Esophagus (tissue), 2 donors: ENCODE data around the gene PCDH9. TPM values are rescaled to one million over a fixed set of nuclear protein-coding genes. Genes with fewer than 3 reads are reported as not detected.

ENCODE experiments used
- H3K27ac ChIP-seq, 2 donors: one replicate each; pipeline ENCODE4 v1.5.1; 2013; ENCODE audit warnings: low read depth in 2 of 2, mild to moderate bottlenecking in 2 of 2, inconsistent platforms in 1 of 2, low read length in 1 of 2, moderate library complexity in 1 of 2
- H3K27me3 ChIP-seq, 2 donors: one replicate each; pipeline ENCODE4 v1.6.1; 2013; ENCODE audit warnings: low read length in 2 of 2, control low read depth in 1 of 2, mild to moderate bottlenecking in 1 of 2; ENCODE audit not compliant: insufficient read depth in 2 of 2, control insufficient read depth in 1 of 2
- H3K36me3 ChIP-seq, 2 donors: one replicate each; pipeline ENCODE4 v1.6.1; 2013; ENCODE audit warnings: low read length in 1 of 2; ENCODE audit not compliant: control insufficient read depth in 2 of 2, insufficient read depth in 2 of 2
- H3K4me1 ChIP-seq, 2 donors: one replicate each; pipeline ENCODE4 v1.6.1; 2013; ENCODE audit warnings: low read length in 1 of 2; ENCODE audit not compliant: control insufficient read depth in 2 of 2, insufficient read depth in 2 of 2
- H3K4me3 ChIP-seq, 2 donors: one replicate each; pipeline ENCODE4 v1.5.1; 2013; ENCODE audit warnings: low read length in 2 of 2, mild to moderate bottlenecking in 2 of 2, low read depth in 1 of 2, moderate library complexity in 1 of 2
- H3K9me3 ChIP-seq, 2 donors: one replicate each; pipeline ENCODE4 v1.6.1; 2013; ENCODE audit warnings: mild to moderate bottlenecking in 2 of 2, low read depth in 1 of 2, low read length in 1 of 2, moderate library complexity in 1 of 2; ENCODE audit not compliant: control insufficient read depth in 2 of 2, insufficient read depth in 1 of 2
- WGBS, 2 donors: extraction: QIAGEN DNeasy Blood & Tissue Kit; methylation state at CpG; one replicate each; pipeline ENCODE4 v1.1.7; 2013; 5-methylcytosine and 5-hydroxymethylcytosine counted together
- polyA plus RNA-seq, 2 donors: library from polyadenylated mRNA; stranded (reverse); fragments of 200-250 nt; gene quantifications; one replicate each; pipeline ENCODE4 v1.2.3, GENCODE V29; 2013
- donor health status: healthy with polysubstance abuse.
- donor health status: Bipolar disorder and iron deficiency.

Gene PCDH9
- polyA plus RNA-seq, 2 donors = 0.12 to 0.14 TPM

DNA sequence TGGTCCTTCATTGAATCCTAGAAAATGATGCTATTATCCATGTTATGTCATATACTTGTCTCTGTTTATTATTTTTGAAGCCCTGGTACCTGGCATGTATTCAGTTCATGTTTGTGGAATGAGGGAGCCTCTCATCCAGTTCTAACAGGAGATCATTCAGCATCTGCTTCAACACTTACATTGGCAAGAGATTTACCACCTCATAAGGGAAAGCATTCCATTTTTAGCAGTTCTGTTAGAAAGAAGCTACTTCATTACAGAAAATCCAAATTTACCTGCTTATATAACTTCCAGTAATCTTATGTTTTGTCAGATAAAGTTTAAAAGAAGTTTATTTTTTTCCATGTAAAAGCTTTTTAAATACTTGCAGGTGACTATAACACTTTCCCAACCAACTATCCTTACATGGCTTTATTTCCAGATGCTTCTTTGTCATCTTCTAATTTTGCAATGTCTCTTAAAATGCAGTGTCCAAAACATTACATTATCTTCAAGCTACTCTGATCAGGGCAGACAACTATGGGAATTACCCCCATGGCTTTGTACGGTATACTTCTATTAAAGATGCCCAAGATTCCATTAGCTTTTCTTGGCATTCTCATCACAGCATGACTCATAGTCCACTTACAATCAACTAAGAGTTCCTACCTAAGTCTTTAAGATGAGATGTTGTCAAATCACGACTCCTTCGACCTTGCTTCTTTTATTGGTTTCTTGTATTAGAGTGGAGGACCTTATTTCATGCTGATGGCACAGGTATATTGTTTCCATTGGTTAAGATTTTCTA is 262.1 kb downstream of the PCDH9 start:
- Histone ChIP-seq H3K27me3 (no peaks in the 10 kb centered on the region), H3K9me3 (no peaks in the 10 kb centered on the region), H3K27ac (no peak overlapping the region), H3K36me3 (no peaks in the 10 kb centered on the region), H3K4me1 (no peaks in the 10 kb centered on the region), H3K4me3 (no peak overlapping the region)
- WGBS, 2 donors = 76 to 87% methylated on average over 3 of the region's 3 CpGs

DNA sequence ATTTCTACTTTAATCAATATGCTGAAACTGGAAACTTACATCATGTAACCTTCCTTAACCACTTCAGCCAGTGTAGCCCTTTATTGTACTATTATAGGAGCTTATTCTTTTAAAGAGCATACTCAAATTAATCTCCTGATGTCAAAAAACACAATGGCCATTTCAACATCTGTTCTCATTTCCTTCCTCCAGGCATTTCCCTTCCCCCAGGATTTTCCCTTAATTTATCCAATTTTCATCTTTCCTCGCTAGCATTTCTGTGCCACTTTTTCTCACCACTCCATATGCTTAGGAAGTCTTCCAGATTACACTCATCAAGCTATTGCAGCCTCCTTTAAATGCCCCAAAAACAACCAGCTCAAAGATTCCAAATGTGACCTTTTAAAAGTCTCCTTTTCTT is 265.0 kb downstream of the PCDH9 start:
- H3K36me3 ChIP-seq = no peaks in the 10 kb centered on the region
- WGBS, 2 donors = 77 to 83% methylated on average over 1 of the region's 1 CpG
- no peak overlapping the region for H3K4me3 ChIP-seq
- H3K27me3 ChIP-seq = no peaks in the 10 kb centered on the region
- no peaks in the 10 kb centered on the region for H3K4me1 ChIP-seq
- no peak overlapping the region for H3K27ac ChIP-seq
- no peaks in the 10 kb centered on the region for H3K9me3 ChIP-seq

DNA sequence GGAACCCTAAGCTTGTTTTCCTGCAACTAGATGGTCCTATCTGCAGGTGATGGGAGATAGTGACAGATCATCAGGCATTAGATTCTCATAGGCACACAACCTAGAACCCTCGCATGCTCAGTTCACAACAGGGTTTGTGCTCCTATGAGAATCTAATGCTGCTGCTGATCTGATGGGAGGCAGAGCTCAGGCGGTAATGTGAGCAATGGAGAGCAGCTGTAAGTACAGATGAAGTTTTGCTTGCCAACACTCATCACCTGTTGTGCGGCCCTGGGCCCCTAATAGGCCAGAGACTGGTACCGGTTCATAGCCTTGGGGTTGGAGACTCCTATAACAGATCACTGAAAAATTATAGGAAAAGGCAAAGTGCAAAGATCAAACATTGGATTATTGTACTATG is 267.2 kb downstream of the PCDH9 start:
- H3K4me3 ChIP-seq = no peak overlapping the region
- no peaks in the 10 kb centered on the region for H3K4me1 ChIP-seq
- no peak overlapping the region for H3K27ac ChIP-seq

DNA sequence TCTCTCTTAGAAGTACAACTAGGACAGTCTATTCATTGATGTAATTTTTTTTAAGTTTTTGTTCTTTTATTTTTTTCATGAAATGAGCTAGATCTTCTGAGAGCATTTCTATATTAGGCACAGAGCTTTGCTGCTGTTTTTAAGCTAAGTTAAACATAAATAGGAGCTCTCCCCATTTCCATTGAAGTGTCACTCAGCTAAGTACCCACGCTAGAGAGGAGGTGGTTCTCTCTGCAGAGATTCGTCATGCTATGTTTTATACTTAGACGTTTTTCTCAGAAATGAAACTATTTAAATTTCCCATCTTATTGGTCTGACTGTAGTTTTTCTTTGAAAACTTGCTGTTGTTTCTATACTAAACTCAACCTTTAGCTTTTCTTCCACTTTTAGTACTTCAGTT is 271.5 kb downstream of the PCDH9 start:
- no peaks in the 10 kb centered on the region for H3K9me3 ChIP-seq
- H3K27ac ChIP-seq = no peak overlapping the region
- no peaks in the 10 kb centered on the region for H3K36me3 ChIP-seq
- no peaks in the 10 kb centered on the region for H3K27me3 ChIP-seq
- H3K4me1 ChIP-seq = no peaks in the 10 kb centered on the region
- WGBS, 2 donors = 51 to 52% methylated on average over 3 of the region's 3 CpGs
- H3K4me3 ChIP-seq = no peak overlapping the region

More for the DNA sequence above, 267.2 kb downstream of the PCDH9 start:
- Histone ChIP-seq H3K36me3 (no peaks in the 10 kb centered on the region), H3K27me3 (no peaks in the 10 kb centered on the region), H3K9me3 (no peaks in the 10 kb centered on the region)
- 86 to 96% methylated on average over 4 of the region's 4 CpGs for WGBS, 2 donors

DNA sequence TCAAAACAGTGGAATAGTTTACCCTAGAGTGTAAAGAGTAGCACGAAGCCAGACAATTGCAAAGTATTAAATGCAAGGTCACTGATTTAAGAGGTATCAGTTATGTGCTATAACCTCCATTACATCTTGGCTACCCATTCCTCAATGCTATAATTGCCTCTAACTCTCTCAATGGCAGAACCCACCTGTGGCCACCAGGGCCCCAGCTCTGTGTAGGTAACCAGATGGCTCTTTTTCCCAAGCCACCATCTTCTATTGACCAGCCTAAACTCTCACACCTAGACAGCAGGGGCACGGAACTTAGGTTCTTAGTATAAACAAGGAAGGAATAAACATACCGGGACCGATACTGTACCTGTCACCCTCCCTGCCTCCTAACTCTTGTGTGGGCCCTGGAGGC is 277.6 kb downstream of the PCDH9 start:
- WGBS, 2 donors = 87 to 89% methylated on average over 4 of the region's 4 CpGs
- H3K9me3 ChIP-seq = no peaks in the 10 kb centered on the region
- no peaks in the 10 kb centered on the region for H3K36me3 ChIP-seq
- no peaks in the 10 kb centered on the region for H3K4me1 ChIP-seq
- H3K4me3 ChIP-seq = no peak overlapping the region
- H3K27me3 ChIP-seq = no peaks in the 10 kb centered on the region
- H3K27ac ChIP-seq = no peak overlapping the region

DNA sequence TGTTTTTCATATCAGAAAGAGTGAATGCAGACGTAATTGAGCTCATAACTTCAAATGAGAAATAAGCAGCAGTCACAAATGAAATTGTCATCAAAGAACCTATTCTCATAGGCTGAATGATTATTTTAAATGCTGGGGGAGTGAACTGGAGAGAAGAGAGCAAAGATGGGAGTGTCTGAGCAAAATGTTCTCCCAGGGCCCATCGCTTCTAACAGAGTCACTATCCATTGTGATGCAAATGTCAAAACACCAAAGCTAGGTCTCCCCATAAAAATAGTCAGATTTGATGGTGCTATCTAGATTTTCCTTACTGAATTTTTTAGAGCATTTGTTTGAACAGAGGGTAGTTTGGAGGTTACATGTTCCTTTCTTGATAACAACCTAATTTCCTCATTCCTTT is 278.7 kb downstream of the PCDH9 start:
- WGBS, 2 donors = 75 to 89% methylated on average over 2 of the region's 2 CpGs
- Histone ChIP-seq H3K27me3 (no peaks in the 10 kb centered on the region), H3K9me3 (no peaks in the 10 kb centered on the region), H3K4me3 (no peak overlapping the region), H3K4me1 (no peaks in the 10 kb centered on the region), H3K27ac (no peak overlapping the region), H3K36me3 (no peaks in the 10 kb centered on the region)

DNA sequence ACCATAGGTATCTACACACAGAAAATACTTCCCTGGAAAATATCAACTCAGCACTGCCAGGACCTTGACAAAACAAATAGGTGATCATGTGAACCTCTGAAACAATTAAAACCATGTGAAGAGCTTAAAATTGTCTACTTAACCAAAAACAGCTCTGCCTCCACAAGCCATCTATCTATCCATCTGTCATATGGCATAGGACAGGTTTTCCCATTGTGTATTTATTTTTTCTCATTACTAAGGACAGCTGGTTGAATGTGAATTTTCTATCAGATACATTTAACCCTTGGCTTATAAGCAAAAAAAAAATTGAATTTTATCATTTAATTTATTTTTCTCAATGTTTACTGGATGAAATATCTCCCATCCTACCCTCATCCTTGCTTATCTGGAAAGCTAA is 279.5 kb downstream of the PCDH9 start:
- no peaks in the 10 kb centered on the region for H3K9me3 ChIP-seq
- no peaks in the 10 kb centered on the region for H3K36me3 ChIP-seq
- H3K27me3 ChIP-seq = no peaks in the 10 kb centered on the region
- H3K4me1 ChIP-seq = no peaks in the 10 kb centered on the region
- H3K27ac ChIP-seq = no peak overlapping the region
- no peak overlapping the region for H3K4me3 ChIP-seq

DNA sequence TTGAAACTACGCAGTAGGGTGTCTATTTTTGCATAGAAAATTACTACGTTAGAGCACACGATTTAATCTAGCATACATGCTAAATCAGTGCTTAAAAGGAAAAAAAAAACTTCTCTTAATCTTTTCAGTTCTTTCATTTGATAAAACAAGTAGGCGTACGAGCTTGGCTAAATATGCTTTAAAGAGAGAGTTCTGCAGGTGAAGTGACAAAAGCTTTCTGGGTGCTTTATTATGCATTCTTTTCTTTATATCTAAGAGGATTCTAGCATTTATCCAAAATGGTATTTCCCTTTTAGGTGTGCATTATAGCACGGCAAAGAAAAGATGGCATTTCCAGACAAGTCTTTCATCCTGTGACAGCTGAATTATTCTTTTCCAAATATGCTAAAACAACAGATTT is 281.2 kb downstream of the PCDH9 start:
- H3K36me3 ChIP-seq = no peaks in the 10 kb centered on the region
- no peak overlapping the region for H3K4me3 ChIP-seq
- H3K27ac ChIP-seq = no peak overlapping the region
- no peaks in the 10 kb centered on the region for H3K4me1 ChIP-seq
- H3K9me3 ChIP-seq = no peaks in the 10 kb centered on the region
- H3K27me3 ChIP-seq = no peaks in the 10 kb centered on the region
- WGBS, 2 donors = 71 to 77% methylated on average over 6 of the region's 6 CpGs

DNA sequence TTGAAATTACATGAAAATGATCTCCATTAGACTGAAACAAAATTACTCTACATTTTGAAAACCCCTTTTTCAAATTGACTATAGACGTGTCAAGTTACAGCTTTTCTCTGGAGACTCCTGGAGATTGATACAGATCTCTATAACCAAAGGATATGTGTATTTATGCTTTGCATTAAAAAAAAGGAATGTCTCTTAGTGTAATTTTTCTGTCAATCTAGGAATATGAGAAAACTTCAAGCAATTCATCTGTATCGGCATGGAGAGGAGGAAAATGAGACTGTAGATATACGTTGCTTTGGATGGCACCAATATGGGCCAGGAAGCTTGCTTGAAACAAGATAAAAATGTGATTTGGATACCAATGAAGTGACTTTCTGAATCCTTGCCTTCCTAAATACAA is 286.6 kb downstream of the PCDH9 start:
- H3K27ac ChIP-seq = no peak overlapping the region
- 73 to 84% methylated on average over 3 of the region's 3 CpGs for WGBS, 2 donors

DNA sequence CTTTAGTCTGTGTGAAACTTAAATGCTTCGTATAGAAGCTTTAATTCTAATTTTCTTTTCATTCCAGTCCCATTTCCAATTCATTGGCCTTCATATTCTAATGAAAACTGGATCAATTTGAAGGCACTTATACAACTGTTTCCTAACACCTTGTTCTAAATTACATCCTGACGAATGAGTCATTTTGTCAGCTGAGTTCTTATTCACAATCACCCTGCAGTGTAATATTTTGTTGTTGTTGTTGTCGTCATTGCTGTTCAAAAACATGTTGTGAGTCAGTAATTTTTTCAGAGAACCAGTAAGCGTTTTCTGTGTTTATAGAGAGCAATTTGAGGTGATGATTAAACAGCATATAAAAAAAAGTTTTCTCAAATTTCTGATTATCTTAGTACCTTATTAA is 290.0 kb downstream of the PCDH9 start:
- no peaks in the 10 kb centered on the region for H3K36me3 ChIP-seq
- H3K27ac ChIP-seq = no peak overlapping the region
- 80% methylated on average over 4 of the region's 4 CpGs for WGBS, 2 donors
- no peaks in the 10 kb centered on the region for H3K4me1 ChIP-seq
- H3K27me3 ChIP-seq = no peaks in the 10 kb centered on the region
- no peak overlapping the region for H3K4me3 ChIP-seq
- no peaks in the 10 kb centered on the region for H3K9me3 ChIP-seq

More for the DNA sequence above, 286.6 kb downstream of the PCDH9 start:
- Histone ChIP-seq H3K4me1 (no peaks in the 10 kb centered on the region), H3K36me3 (no peaks in the 10 kb centered on the region), H3K27me3 (no peaks in the 10 kb centered on the region), H3K4me3 (no peak overlapping the region), H3K9me3 (no peaks in the 10 kb centered on the region)
